Panc1 (cell line): ENCODE data around the gene UPF1.

ENCODE experiments used
- TF ChIP-seq, protein P1 (sequence below): fragments of 450-650 bp; IDR thresholded peaks from 2 replicates; pipeline ENCODE4 v1.5.1; 2017; ENCODE audit warnings: mild to moderate bottlenecking
- TF ChIP-seq, protein P2 (sequence below), 2 experiments: IDR thresholded peaks; 2 replicates each; pipeline ENCODE4 v1.6.1; 2011 to 2012; ENCODE audit warnings: low read depth in 2 of 2, control low read depth in 1 of 2, low read length in 1 of 2, mild to moderate bottlenecking in 1 of 2, moderate library complexity in 1 of 2; ENCODE audit not compliant: insufficient read depth in 1 of 2

DNA sequence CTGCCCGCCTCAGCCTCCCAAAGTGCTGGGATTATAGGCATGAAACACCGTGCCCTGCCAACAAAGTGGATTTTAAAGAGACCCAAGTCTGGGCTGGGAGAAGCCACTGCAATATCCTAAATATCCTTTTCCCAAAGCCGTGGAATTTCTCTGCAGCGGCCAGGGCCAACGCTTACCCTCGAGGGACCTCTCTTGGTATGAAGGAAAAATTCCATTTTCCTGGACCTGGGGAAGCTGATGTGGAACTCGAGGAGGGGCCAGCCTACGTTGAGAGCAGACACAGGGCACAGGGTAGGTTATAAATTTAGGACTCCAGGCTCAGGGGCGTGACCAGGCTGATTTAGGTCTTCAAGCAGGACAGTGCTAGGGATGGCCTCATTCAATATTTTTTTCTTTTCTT is 17.7 kb upstream of the UPF1 start:
- TF ChIP-seq, protein P1, sequence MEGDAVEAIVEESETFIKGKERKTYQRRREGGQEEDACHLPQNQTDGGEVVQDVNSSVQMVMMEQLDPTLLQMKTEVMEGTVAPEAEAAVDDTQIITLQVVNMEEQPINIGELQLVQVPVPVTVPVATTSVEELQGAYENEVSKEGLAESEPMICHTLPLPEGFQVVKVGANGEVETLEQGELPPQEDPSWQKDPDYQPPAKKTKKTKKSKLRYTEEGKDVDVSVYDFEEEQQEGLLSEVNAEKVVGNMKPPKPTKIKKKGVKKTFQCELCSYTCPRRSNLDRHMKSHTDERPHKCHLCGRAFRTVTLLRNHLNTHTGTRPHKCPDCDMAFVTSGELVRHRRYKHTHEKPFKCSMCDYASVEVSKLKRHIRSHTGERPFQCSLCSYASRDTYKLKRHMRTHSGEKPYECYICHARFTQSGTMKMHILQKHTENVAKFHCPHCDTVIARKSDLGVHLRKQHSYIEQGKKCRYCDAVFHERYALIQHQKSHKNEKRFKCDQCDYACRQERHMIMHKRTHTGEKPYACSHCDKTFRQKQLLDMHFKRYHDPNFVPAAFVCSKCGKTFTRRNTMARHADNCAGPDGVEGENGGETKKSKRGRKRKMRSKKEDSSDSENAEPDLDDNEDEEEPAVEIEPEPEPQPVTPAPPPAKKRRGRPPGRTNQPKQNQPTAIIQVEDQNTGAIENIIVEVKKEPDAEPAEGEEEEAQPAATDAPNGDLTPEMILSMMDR, result no peak
- TF ChIP-seq, protein P2, sequence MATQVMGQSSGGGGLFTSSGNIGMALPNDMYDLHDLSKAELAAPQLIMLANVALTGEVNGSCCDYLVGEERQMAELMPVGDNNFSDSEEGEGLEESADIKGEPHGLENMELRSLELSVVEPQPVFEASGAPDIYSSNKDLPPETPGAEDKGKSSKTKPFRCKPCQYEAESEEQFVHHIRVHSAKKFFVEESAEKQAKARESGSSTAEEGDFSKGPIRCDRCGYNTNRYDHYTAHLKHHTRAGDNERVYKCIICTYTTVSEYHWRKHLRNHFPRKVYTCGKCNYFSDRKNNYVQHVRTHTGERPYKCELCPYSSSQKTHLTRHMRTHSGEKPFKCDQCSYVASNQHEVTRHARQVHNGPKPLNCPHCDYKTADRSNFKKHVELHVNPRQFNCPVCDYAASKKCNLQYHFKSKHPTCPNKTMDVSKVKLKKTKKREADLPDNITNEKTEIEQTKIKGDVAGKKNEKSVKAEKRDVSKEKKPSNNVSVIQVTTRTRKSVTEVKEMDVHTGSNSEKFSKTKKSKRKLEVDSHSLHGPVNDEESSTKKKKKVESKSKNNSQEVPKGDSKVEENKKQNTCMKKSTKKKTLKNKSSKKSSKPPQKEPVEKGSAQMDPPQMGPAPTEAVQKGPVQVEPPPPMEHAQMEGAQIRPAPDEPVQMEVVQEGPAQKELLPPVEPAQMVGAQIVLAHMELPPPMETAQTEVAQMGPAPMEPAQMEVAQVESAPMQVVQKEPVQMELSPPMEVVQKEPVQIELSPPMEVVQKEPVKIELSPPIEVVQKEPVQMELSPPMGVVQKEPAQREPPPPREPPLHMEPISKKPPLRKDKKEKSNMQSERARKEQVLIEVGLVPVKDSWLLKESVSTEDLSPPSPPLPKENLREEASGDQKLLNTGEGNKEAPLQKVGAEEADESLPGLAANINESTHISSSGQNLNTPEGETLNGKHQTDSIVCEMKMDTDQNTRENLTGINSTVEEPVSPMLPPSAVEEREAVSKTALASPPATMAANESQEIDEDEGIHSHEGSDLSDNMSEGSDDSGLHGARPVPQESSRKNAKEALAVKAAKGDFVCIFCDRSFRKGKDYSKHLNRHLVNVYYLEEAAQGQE (IDR thresholded peaks at IDR 0.05; ENCODE audit: insufficient read depth in 1 of 2, low read depth in 2 of 2, low read length in 1 of 2), result no peak
